Fibroblast of villous mesenchyme (primary cell): ENCODE results near the gene NELFCD. TPM values are rescaled to one million over a fixed set of nuclear protein-coding genes. Genes with fewer than 3 reads are reported as not detected.

Experiments
- DNase-seq: peaks from one replicate; pipeline ENCODE4 v3.0.0-alpha.2; 2010; ENCODE audit warnings: low read depth
- H3K4me3 ChIP-seq: 2 replicates; pipeline ENCODE4 v1.5.1; 2011; ENCODE audit warnings: low read depth, mild to moderate bottlenecking, low read length
- CTCF ChIP-seq: IDR thresholded peaks from 2 replicates; pipeline ENCODE4 v1.5.1; 2012; ENCODE audit warnings: low read depth, mild to moderate bottlenecking, low read length; ENCODE audit not compliant: insufficient read depth
- total RNA-seq: library from RNA; depleted of rRNA; stranded (reverse); fragments of >200 nt; gene quantifications from 2 replicates; pipeline ENCODE4 v1.2.3, GENCODE V29; 2012

The NELFCD gene
- total RNA-seq, 1 donor = 38.9 TPM

- TF ChIP-seq CTCF = no peak
- H3K4me3 ChIP-seq = peak overlapping the region; percentile 78
- DNase-seq = no peak
Measured at GRCh38 chr20:59004763-59005522, 23.9 kb downstream of the NELFCD start.

DNA sequence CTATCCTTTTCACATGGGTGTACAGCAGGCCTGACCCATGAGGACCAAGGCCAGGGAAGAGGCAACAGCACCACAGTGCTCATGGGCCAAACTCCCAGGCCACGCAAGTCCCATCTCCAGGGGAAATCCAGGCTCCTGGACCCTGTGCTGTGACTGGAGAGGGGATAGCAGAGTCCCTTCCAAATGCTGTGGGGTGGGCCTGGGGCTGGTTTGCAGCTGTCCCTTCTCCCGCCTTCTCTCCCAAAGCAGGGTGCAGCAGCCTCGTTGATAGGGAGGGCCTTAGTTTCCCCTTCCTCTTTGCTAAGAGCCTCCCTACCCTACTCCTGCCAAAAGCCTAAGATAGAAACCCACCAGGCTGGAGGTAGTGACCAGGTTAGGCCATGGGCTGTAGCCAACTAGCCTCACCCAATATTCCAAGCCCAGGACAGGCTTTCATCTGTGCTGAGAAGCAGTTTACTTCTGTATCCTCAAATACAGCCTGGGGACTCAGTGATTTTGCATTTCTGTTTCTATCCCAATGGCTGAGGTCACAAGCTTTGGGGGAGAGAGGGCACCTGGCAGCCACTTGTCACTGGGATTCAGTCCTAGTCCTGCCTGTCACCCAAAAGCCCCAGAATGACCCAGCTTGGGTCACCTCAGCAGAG is 24.6 kb downstream of the NELFCD start:
- no peak for TF ChIP-seq CTCF
- peak overlapping the region; percentile 78 for H3K4me3 ChIP-seq
- no peak for DNase-seq

- peak overlapping the region; percentile 78 for H3K4me3 ChIP-seq
- DNase-seq = peak; percentile 9
- no peak for TF ChIP-seq CTCF
Measured at GRCh38 chr20:59006167-59006863, 25.3 kb downstream of the NELFCD start.

- peak; percentile 37 for DNase-seq
- H3K4me3 ChIP-seq = peak within 1 kb of the TSS; percentile 78
- no peak for TF ChIP-seq CTCF
Measured at GRCh38 chr20:59006864-59007664, 26.0 kb downstream of the NELFCD start, which contains the start of gene CTSZ. TSS of gene CTSZ (minus strand) at chr20:59007254. CDS start at chr20:59007128, 126 bp downstream.

- TF ChIP-seq CTCF = no peak
- H3K4me3 ChIP-seq = peak overlapping the region; percentile 78
- no peak for DNase-seq
Measured at GRCh38 chr20:59007665-59008511, 26.8 kb downstream of the NELFCD start.
